HG03025 (cell line): ENCODE measurements around the gene DEDD2.
"Not testable (repeated sequence)": the region's sequence is repeated elsewhere in the genome, so short reads cannot be mapped to it uniquely, and the experiment has no call there.

Source experiments
- ATAC-seq: cut with Tn5 transposase; IDR thresholded peaks from one replicate; pipeline ENCODE4 v1.9.1; 2021; ENCODE audit warnings: mild to moderate bottlenecking, moderate library complexity; ENCODE audit not compliant: unreplicated experiment, low FRiP score

DEDD2 gene, protein sequence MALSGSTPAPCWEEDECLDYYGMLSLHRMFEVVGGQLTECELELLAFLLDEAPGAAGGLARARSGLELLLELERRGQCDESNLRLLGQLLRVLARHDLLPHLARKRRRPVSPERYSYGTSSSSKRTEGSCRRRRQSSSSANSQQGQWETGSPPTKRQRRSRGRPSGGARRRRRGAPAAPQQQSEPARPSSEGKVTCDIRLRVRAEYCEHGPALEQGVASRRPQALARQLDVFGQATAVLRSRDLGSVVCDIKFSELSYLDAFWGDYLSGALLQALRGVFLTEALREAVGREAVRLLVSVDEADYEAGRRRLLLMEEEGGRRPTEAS

DNA sequence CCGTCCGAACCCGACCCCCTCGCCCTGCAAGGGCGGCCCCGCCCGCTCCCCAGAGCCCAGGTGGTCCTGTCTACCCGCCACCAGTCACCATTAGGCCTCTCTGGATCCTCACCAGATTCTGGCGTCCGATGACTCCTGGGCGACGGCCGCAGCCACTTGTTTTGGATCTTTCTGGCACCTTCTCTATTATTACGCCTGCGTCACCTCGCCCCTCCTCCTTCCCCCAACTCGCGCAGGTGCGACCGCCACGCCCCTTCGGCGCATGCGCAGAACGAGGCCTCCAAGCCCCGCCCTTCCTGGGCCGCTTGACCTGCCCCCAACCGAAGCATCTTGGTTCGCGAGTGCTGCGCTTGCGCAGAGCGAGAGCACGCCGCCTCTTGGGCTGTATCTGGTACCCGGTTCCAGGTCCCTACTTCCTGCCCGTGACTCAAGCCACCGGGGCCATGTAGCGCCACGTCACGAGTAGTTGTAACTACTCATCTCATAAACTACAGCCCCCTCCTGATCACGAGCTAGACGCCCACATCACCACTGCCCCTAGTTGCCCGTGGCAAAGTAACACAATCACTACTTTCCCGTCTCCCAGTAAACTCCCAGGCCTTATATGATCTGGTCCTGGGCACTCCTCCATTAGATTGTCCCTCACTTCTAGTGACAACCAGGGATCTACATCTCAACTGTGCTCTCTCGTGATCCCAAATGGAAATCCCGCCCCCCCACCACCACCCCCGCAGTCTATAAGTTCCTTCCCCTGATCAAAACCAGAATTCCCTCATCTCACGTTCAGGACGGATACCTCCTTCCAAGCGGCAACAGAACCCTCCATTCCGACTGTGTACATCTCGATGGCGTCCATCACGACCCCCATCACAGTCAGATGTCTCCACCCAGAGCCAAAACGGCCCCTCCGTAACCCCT lies at the start of gene DEDD2:
Gene DEDD2, minus strand, starts transcription at position 158 of the 918 bp plus-strand sequence. CDS start 670 bp downstream, outside the sequence.
- ATAC-seq = peak; percentile 60

DNA sequence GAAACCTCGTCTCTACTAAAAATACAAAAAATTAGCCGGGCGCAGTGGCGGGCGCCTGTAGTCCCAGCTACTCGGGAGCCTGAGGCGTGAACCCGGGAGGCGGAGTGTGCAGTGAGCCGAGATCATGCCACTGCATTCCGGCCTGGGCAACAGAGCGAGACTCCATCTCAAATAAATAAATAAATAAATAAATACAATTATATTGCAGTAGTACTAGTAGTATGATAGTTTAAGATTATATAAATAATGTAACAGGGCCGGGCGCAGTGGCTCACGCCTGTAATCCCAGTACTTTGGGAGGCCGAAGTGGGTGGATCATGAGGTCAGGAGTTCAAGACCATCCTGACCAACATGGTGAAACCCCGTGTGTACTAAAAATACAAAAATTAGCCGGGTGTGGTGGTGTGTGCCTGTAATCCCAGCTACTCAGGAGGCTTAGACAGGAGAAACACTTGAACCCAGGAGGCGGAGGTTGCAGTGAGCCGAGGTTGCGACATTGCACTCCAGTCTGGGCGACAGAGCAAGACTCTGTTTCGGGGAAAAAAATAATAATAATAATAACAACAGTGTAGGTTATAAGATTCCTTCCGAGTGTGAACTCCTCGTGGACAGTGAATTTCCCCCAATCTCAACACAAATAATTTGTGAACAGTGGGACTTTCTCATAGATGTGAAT lies 49.6 kb upstream of the DEDD2 start:
- not testable (repeated sequence) for ATAC-seq

DNA sequence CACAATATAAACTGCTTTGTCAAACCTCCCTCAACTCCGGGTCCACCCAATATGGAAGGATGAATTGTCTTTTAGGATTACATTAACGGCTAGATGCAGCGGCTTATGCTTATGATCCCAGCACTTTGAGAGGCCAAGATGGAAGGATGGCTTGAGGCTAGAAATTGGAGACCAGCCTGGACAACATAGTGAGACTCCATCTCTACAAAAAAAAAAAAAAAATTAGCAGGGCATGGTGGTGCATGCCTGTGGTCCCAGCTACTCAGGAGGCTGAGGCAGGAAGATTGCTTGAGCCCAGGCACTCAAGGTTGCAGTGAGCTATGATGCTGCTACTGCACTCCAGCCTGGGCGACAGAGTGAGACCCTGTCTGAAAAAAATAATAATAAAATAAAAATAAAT lies 48.6 kb upstream of the DEDD2 start:
- ATAC-seq = not testable (repeated sequence)

DNA sequence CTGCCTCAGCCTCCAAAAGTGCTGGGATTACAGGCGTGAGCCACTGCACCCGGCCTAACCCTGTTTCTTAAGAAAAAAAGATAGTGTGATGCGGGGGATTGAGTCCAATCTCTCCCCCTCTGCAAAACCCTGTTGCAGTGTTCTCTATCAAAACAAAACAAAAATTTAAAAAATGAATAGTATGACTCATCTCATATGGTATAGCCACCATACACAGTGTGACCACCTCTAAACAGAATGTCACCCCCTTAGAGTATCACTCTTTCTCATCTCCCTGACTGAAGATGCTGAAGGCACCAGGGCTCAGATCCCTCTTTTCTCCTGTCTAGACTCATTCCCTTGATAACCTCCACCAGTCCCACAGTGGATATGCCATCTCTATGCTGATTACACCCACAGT lies 44.3 kb upstream of the DEDD2 start:
- ATAC-seq = no peak

DNA sequence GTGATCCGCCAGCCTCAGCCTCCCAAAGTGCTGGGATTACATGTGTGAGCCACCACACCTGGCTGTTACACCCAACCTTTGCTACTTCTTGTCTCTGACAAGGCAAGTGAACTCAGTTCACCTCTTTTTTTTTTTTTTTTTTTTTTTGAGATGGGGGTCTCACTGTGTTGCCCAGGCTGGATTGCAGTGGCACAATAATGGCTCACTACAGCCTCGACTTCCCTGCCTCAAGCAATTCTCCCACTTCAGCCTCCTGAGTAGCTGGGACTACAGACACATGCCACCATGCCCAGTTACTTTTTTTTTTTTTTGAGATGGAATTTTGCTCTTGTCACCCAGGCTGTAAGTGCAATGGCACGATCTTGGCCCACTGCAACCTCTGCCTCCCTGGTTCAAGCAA lies 40.4 kb upstream of the DEDD2 start:
- not testable (repeated sequence) for ATAC-seq

DNA sequence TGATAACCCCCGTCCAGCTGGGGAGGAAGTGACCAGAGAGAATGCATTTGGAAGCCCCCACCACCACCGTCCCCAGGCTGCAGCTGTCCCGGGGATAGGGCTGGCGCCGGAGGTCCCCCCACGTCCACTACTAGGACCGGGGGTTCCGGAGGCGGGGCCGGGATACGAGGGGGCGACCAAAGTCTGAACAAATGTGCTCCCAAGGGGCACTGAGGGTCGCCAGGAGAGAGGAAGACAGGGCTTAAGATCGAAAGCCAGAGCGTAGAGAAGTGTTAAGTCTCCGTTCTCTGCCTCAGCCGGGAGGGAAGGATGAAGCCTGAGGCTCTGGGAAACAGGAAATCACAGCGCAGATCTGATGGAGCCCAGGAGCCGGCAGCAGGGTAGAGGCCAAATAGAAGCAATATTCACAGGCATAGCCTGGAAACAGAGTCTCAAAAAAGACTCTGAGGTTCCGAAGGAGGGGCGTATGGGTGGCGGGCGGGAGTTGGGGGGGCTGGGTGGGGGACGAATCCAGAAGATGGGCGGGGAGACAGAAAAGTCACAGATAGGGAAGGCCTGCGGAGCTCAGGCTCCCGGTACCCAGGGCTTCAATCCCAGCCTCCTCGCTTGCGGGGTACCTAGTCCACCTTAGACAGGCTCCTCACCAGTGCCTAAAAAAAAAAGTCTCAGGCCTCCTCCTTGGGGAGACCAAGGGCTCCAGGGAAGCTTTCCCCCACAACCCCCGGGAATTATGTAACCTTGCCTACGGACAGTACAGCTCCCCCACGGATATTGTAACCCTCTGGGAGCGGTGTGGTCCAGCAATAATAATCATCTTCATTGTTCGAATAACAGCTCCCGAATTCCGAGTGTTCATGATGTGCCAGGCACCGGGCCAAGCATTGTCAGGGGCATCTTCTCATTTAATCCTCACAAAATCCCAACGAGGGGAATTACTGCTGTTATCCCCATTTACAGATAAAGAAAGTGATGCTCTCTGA lies 38.6 kb upstream of the DEDD2 start:
- ATAC-seq = no peak

DNA sequence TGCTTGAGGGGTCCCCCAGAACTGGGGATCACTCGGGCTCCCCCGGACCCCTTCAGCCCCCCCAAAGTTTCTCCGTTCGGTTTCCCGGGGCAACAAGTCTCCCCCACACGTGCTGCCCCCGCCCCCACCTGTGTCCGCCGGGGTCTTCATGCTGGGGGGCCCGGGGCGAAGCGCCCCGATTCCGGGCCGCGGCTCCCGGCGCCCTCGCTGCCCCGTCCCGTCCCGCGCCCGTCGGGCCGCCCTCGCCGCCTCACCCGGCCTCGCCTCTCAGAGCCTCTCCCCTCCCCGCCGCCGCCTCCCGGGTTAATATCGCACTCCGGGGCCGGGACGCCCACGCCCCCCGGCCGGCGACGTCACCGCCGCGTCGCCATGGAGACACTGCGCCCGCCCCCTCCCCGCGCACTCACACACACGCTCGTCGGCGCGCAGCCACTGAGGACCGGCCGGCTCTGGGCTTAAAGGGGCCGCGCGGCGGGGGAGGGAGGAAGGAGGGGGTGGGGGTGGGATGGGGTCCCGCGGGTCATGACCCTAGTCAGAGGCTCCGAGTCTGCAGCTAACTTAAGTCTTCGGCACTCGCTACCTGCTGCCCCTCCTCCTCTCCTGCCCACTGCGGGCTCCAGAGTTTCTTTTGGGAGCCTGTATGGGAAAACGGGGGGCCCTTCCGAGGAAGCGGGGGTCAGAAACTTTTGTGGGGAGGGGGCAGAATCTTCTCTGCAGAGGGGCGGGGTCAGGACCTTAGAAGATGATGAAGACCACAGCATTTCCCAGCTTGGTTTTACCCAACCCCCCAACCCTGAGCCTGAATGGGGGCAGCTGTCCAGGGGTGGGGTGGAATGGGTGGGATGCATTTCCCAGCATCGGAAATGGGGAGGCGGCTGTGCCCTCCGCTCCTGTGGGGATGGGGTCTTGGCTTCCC lies 37.6 kb upstream of the DEDD2 start, which contains the start of gene ERF:
Gene ERF, minus strand, starts transcription at position 279 of the 916 bp plus-strand sequence. Its CDS starts 129 bp downstream, at position 150.
- ATAC-seq = no peak

DNA sequence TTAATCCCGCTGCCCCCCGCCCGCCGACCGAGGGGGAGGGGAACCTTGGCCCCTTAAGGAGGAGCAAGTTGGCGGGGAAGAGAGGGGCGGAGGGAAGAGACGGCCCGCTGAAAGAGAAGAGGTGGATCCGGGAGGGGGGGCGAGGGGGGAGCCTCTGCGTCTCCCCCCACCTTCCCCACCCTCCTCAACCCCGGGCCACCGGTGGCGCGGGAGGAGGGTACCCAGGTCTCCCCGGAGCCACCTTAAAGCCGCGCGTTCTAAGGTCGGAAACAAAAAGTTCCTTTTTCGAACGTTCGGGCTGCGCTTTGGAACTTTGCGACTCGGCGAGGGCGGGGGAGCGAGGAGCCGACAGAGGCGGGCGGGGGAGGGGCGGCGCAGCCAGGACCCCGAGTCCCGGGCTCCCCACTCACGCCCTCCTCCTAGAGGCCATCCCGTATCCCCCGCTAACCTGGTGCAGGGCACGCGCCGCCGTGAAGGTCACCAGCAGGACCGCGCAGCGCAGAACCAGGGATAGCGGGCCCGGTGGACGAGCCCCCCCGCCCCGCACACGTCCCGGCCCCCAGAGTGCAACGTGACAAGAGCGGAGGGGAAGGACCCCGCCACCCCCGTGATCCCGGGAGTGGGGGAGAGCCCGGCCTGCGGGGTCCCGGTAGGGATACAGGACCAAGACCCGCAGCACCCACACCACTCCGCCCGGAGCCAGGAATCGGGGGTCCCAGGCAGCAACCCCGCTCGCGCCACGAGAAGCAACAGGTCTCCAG lies 36.8 kb upstream of the DEDD2 start:
- no peak for ATAC-seq

DNA sequence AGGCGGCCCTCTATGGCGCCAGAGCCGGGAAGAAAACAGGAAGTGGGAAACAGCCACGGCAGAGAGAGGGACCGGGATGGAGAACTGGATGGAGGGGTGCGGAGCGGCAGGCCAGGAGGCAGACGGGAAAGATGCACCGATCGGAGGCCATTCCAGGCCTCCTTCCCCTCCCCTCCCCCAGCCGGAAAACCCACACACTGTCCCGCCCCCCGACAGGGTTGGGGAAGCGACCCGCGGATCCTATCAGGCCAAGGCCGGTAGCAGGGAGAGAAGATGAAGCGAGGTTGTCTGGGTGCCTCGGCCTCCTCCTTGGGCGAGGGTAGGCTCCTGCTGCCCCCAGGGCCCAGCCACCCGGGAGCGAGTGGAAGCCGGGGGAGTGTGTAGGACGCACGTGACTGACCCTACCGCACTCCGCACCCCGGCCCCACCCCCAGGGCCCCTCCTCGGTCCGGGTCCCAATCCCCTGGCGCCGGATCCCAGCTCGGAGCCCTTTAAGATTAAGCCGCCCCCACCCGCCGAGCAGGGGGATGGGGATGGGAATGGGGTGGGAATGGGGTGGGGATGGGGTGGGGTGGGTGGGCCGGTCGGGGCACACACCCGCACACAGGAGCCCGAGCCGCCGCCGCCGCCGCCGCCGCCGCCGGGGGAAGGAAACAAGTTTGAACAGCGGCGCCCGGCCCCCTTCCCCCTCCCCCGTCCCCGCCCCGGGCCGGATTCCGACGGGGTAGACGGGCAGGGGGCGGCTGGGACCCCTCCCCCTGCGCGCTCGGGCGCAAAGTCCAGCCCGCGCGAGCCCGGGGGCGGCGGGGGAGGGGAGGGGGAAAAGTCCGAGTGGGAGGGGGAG lies 36.0 kb upstream of the DEDD2 start:
- ATAC-seq = no peak

DNA sequence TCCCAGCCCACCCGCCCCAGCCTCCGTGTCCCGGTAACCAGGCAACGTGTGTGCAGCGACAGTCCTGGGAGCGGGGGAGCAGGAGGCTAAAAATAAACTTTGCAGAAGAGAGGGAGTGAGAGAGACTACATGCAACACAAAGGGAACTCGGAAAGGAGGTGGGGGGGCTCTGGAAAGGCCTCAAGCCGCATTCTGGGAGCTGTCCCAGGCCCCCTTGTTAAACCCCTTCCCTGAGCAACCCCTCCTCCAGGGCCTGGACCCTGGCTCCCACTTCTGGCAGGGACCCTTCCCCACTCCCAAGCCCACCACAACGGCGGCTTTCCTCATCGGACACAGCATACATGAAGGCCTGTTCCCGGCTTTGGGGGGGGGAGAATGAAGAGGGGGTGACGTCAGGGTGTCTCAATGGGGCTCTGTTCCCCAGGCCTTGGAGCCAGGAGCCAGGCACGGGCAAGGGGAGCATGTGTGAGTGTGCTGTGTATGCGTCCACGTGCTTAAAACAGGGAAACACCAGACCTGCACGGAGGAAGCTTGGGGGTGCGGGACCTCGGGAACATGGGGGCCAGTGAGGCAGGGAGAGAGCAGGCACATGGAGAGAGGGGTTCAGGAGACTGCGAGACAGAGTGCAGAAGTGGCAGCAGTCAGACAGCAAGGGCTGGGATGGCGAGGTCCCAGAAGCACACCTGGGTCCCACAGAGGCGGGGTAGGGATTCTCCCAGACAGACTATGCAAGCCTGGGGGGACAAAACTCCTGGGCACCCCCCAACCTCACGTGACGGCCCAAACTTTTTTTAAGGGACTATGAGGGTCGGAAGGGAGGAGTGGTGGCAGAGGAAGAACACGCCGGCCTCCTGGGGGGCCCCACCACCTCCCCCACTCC lies 35.1 kb upstream of the DEDD2 start:
- ATAC-seq = no peak

DNA sequence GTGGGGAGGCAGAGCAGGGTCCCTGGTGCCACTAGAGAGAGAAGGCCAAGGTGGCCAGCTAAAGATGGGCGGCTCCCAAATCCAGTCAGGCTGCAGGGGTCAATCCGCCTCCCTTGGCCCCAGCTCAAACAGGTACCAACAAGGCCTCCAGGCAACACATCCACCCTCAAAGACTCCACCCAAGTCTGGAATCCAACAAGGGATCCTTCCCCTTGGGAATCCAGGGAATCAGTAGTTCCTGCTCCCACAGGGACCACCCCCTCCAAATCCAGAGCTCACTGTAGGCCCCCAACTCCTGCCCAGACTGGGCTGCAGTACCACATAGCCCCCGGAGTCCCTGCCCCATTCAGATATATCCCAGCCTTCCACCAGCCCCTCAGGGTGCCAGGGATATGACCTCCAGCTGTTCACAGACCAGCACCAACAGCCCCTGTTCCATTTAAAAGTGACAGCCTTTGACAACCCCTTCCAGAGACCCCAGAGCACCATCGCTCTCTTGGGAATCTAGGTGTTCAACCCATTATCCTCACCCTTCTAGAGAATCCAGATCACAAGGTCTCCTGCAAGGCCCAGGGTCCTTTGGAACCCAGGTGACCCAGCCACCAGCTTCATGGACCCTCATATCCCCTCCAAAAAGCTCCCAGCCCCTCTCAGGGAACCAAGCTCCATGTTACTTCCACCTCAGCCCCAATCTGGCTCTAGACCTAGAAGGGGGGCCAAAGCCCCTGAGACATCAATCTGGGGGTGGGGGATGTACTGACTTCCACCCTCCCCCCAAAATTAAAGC lies 34.3 kb upstream of the DEDD2 start:
- ATAC-seq = no peak

DNA sequence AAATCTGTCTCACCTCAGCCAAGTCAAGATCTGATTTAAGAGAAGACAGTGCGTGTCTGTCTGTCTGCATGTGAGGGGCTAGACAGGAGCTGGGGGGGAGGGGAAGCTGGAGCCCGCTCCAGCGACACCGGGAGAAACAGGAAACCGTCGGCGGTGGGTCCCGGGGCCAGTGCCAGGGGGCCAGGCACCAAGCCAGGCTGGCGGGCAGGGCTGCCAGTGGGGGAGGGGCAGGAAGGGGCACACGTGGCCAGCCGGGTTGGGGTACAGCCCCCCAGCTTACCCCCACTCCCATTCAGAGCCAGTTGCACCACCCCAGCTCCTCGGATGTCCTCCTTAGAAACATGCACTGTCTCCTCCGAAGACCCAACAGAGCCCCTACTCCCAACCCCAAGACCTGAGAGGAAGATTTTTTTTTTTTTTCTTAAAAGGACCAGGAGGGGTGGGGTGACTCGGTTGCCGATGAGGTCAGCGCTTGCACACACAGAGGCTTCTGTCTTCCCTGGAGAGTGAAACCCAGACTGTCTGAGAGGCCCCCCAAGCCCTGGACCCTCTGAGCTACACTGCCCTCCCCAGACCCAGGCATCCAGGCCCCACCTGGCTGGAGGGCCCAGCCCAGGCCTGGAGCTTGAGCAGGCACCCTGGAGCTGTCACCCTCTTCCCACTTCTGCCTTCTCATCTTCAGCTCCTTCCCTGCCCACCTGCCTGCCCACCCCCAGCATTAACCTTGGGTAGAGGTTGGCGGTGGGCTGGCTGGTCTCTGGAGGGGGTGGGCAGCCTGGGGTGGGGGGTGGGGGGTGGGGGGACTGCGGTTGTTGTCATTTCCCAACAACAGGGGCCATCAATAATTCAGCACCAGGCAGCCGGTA lies 33.4 kb upstream of the DEDD2 start:
- ATAC-seq = no peak

DNA sequence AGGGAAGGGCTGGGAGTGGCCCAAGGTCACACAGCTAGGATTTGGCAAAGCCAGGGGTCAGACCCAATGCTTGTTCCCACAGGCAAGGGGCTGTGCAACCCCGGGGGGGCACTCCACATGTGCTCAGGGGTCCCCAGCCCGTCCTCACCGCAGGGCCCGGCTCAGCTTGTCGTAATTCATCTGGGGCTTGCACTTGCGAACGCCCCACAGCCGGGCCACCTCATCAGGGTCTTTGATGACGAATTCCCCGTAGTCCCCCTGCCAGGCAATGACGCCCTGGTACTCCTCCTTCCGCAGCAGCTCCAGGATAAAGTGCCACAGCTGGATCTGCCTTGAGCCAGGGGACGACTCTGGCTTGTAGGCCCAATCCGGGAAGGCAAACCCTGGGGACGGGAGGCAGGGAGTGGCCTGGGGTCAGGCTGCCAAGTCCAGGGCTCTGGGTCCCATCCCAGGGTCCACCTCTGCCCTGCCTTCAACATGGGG lies 32.7 kb upstream of the DEDD2 start:
- ATAC-seq = no peak

DNA sequence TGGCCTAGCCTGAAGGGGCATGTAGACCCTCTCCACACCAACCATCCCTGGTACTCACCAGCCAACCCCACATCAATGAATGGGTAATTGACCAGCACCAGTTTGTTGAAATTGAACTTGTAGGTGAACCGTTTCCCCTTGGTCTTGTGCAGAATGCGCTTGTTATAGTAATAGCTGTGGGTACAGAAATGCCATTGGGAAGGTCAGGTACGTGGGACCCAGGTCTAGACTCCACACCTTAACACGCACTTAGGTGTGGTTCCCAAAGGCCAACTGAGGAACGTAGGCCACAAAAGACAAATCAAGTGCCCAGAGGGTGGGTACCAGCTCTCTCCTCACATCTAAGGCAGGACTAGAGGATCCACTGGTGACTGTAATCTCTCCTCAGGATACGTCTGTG lies 32.3 kb upstream of the DEDD2 start:
- no peak for ATAC-seq
